GM19328 (cell line): ENCODE results near the gene HAO2.
"Not testable (repeated sequence)": the region's sequence is repeated elsewhere in the genome, so short reads cannot be mapped to it uniquely, and the experiment has no call there.

Experiments used
- ATAC-seq: cut with Tn5 transposase; IDR thresholded peaks from one replicate; pipeline ENCODE4 v1.9.1; 2021; ENCODE audit warnings: mild to moderate bottlenecking, moderate library complexity; ENCODE audit not compliant: unreplicated experiment

The HAO2 gene

GRCh38 chr1:119376594-119376993 lies 8.0 kb downstream of the HAO2 start:
- ATAC-seq: no peak

- not testable (repeated sequence) for ATAC-seq
Measured at GRCh38 chr1:119377594-119377993, 9.0 kb downstream of the HAO2 start.

GRCh38 chr1:119379117-119379516 lies 10.5 kb downstream of the HAO2 start:
- ATAC-seq: no peak

DNA sequence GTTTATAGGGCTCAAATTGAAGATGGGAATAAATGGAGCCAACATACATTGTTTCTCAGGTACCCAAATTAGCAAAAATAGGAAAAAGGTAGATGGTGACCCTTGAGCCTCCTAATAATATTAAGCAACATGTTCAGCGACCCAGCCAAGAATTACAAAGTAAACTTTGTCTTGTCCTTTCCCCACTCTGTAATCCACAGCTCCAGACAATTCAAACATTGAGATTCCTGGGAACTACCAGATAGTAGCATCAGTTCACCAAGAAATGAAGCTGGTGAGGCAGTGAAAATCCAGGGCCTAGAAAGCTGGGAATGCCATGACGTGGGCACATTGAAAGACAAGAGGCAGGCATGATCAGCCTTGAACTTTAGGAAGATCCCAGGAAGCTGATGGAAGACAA lies 11.7 kb downstream of the HAO2 start:
- no peak for ATAC-seq

DNA sequence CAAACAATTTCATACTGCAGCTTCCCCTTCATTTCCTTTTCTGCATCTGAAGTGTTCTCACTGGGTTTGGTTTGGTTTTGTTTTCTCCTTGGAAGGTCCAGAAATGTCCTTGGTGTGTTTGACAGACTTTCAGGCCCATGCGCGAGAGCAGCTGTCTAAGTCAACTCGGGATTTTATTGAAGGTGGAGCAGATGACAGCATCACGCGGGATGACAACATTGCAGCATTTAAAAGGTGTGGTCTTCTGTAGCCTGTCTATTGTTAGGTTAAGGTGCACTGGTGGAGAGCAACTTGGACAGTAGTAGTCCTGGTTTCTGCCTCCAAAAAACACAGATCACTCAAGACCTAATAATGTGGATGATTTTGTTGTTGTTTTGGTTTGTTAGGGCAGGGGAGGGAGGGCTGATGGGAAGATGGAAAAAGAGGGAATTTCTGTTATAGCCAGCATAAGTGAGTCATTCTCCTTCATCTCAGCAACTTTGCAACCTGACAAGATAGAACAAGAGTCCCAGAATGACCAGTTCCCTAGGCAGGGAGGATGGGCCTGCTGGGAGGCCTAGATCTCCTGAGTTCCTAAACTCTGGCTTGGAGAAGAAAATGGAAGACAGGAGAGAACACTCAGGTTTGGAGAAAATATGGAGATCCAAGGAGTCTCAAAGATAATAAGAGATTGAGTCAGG lies 12.5 kb downstream of the HAO2 start:
- no peak for ATAC-seq

DNA sequence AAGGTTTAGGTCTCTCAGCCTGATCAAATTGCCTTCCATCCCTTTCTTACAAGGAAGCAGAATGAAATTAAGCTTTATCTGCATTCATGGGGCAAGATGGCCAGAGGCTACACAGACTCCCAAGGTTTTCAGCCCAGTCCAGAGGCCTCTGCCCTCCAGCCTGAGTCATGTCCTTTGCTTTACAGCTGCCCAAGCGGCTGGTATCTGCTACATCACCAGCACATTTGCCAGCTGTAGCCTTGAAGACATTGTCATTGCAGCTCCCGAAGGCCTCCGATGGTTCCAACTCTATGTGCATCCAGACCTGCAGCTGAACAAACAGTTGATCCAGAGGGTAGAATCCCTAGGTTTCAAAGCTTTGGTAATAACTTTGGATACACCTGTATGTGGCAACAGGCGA lies 16.0 kb downstream of the HAO2 start:
- ATAC-seq: no peak

DNA sequence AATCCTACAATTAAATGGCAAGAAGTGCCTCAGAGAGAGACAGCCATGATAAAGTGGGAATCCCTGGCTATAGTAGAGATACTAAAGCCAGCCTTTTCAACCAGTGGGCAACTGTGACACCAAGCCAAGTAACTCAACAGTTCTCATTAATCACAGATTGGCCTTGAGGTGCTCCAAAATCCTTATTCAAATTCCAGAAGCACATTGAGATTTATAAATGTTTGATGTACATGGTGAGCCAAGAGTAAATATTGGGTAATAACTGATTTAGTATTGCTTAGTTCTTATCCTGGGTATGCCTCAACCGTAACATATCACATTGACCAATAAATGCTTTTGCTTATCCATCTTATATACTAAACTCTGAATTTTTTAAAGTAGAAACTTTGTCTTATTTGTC lies 17.1 kb downstream of the HAO2 start:
- ATAC-seq: no peak

DNA sequence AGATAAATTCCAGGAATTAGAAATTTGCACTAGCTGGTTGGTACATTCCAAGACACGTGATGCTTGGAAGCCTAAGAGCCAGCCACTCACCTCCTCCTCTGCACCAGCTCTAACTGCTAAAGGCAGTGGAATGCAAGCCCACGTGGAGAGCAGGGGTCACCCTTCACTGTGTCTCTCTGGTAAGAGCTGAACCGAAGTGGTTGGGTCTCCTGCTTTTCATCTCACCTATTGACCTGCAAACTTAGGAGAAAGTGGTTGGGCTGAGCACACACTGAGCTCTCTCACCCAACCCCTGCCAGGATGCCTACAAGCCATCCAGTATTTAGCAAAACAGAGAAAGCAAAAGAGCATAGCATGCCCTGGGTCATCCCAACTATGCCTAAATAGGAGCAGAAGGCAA lies 19.3 kb downstream of the HAO2 start:
- no peak for ATAC-seq

- no peak for ATAC-seq
Measured at GRCh38 chr1:119388450-119388849, 19.9 kb downstream of the HAO2 start.

GRCh38 chr1:119390526-119390925 lies 21.9 kb downstream of the HAO2 start:
- ATAC-seq: no peak

GRCh38 chr1:119391749-119392148 lies 23.2 kb downstream of the HAO2 start:
- no peak for ATAC-seq

DNA sequence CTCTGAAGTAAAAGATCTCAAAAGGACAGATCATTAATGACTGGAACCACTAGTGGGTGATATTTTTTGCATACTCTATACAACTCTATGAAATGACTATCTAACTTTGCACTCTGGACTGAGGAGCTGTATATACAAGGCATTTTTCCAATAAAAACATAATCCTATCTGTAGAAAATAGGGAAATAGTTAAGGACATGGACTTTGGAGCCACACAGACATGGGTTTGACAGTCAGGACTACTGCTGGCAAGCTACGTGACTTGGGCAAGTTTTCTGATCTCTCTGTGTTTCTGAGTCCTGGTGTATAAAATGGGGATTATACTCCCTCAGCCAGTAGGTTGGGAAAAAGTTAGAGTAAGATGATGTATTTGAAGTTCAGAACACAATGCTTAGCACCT lies 25.5 kb downstream of the HAO2 start:
- ATAC-seq: no peak

GRCh38 chr1:119396982-119397381 lies 28.4 kb downstream of the HAO2 start:
- ATAC-seq: no peak

GRCh38 chr1:119397986-119398385 lies 29.4 kb downstream of the HAO2 start:
- ATAC-seq: no peak

GRCh38 chr1:119404736-119405135 lies 36.2 kb downstream of the HAO2 start:
- ATAC-seq: no peak

DNA sequence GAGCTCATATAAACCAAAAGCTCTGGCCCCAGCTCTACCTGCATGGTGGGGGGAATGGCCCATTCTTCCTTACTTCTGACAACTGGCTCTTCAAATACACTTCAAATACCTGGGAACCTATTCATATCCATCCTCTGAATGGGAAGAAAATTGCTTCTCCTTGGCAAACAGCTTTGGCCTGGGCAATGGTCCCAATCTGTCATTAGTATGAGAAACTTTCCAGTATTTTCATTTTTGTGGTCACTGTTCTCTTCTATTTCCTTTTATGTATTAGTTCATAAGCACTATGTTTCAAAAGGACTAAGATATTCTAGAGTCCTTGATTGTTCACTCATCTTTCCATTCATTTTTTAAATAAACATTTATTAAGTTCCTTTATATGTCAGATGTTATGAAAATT lies 41.1 kb downstream of the HAO2 start:
- no peak for ATAC-seq

GRCh38 chr1:119410961-119411360 lies 42.4 kb downstream of the HAO2 start:
- ATAC-seq: no peak

DNA sequence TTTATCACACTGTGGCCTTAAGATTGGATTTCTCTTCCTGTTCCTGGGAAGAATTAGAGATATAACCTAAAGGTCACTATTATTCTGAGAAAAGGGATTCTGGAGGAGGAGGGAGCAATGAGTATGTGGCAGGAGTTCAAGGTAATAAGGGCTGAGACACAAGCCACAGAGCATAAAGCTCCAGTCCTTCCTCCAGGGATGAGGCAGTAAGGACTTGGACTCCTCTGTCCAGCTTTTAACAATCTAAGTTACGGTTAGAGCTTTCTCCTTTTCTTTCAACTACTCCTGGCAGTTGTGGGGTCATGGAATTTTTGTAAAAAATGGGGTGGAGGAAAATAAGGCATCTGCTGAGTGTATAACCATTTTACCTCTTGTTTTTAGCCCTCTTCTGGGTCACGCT lies 46.4 kb downstream of the HAO2 start, which contains the start of gene HSD3B2:
Gene HSD3B2 (plus strand): TSS at position 201 of the 400 bp plus-strand sequence. CDS start 270 bp downstream, outside the sequence.
- ATAC-seq: no peak

DNA sequence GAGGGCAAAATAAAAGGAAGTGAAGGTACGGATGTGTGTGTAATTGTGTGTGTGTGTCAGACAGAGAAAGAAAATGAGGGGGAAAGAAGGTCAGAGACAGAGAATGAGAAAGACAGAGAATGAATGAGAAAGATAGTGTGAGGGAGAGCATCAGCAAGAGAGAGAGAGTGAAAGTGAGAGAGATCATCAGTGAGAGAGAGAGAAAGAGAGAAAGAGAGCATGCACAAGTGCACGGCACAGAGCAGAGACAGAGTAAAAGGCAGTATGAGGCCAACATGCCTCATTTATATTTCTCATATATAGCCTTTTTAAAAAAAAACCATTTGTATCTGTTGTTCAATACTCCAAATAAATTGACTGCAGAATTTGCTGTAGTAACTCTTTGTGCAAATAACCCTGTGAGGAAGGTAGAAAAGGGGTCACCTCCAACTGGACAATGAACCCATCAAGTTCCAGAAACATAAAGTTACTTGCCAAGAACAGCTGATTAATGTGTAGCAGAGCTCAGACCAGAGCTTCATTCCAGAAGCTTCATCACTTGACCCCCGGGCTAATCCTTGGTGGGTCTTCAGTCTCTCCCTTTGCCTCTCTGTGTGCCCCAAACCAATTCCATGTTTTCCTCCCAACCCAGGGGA lies 47.5 kb downstream of the HAO2 start:
- no peak for ATAC-seq

GRCh38 chr1:119419109-119419508 lies 50.5 kb downstream of the HAO2 start:
- ATAC-seq: no peak

GRCh38 chr1:119420638-119421037 lies 52.1 kb downstream of the HAO2 start:
- ATAC-seq: no peak

GRCh38 chr1:119422631-119423030 lies 54.0 kb downstream of the HAO2 start:
- no peak for ATAC-seq

GRCh38 chr1:119428991-119429390 lies 60.4 kb downstream of the HAO2 start:
- ATAC-seq: no peak
